Activated CD8-positive, alpha-beta memory T cell treated with anti-CD3 and anti-CD28 coated beads, Interleukin-2, amount 50 U/mL, for 4 hours (primary cell): Measurements from ENCODE around the gene S1PR1.
"Not testable (repeated sequence)": the region's sequence is repeated elsewhere in the genome, so short reads cannot be mapped to it uniquely, and the experiment has no call there.

ENCODE experiments used
- DNase-seq: peaks from one replicate; pipeline ENCODE4 v3.0.0-alpha.2; 2020

Gene S1PR1

GRCh38 chr1:101220906-101221305 is 15.9 kb upstream of the S1PR1 start:
- DNase-seq, result no peak

- no peak for DNase-seq
Measured at GRCh38 chr1:101221945-101222429, 14.8 kb upstream of the S1PR1 start.

- DNase-seq, result no peak
Measured at GRCh38 chr1:101227837-101228236, 9.0 kb upstream of the S1PR1 start.

- DNase-seq, result no peak
Measured at GRCh38 chr1:101228424-101229134, 8.2 kb upstream of the S1PR1 start.

- DNase-seq, result not testable (repeated sequence)
Measured at GRCh38 chr1:101232182-101232581, 4.6 kb upstream of the S1PR1 start.

- no peak for DNase-seq
Measured at GRCh38 chr1:101233495-101233894, 3.3 kb upstream of the S1PR1 start.

- DNase-seq, result no peak
Measured at GRCh38 chr1:101235216-101235695, 1.6 kb upstream of the S1PR1 start.

- DNase-seq, result peak; percentile 56
Measured at GRCh38 chr1:101235696-101236515, 913 bp upstream of the S1PR1 start.

GRCh38 chr1:101237229-101237837 is 514 bp downstream of the S1PR1 start:
- no peak for DNase-seq

GRCh38 chr1:101238031-101238628 is 1.3 kb downstream of the S1PR1 start:
- peak; percentile 63 for DNase-seq

GRCh38 chr1:101238681-101239094 is 1.9 kb downstream of the S1PR1 start:
- DNase-seq, result peak; percentile 89

GRCh38 chr1:101239095-101240040 is 2.5 kb downstream of the S1PR1 start:
- peak; percentile 54 for DNase-seq

GRCh38 chr1:101240041-101240430 is 3.2 kb downstream of the S1PR1 start:
- no peak for DNase-seq

- DNase-seq, result no peak
Measured at GRCh38 chr1:101241485-101242225, 4.8 kb downstream of the S1PR1 start.

GRCh38 chr1:101242324-101243050 is 5.7 kb downstream of the S1PR1 start:
- DNase-seq, result no peak

GRCh38 chr1:101243751-101244150 is 6.9 kb downstream of the S1PR1 start:
- DNase-seq, result no peak

GRCh38 chr1:101244842-101245241 is 8.0 kb downstream of the S1PR1 start:
- DNase-seq, result no peak

- no peak for DNase-seq
Measured at GRCh38 chr1:101245246-101245927, 8.6 kb downstream of the S1PR1 start.

- no peak for DNase-seq
Measured at GRCh38 chr1:101247404-101248287, 10.8 kb downstream of the S1PR1 start.
